ENCODE measurements around the gene ZMYND15.
A peak's percentile ranks its signal among the peaks of the same experiment; 100 is the strongest.

ZMYND15 gene

GRCh38 chr17:4788159-4788806, 48.6 kb downstream of the ZMYND15 start:
- DNase-seq, result no peak

GRCh38 chr17:4788807-4789700, 49.4 kb downstream of the ZMYND15 start, which contains the start of gene GLTPD2:
Gene GLTPD2 (plus strand): TSS chr17:4788964. CDS start chr17:4789012, 48 bp downstream.
- no peak for DNase-seq

- no peak for DNase-seq
These were observed 50.0 kb downstream of the ZMYND15 start for GRCh38 chr17:4789701-4789950.

- peak; percentile 80 to 85 for DNase-seq
These were observed 50.5 kb downstream of the ZMYND15 start for GRCh38 chr17:4789951-4790704.

DNA sequence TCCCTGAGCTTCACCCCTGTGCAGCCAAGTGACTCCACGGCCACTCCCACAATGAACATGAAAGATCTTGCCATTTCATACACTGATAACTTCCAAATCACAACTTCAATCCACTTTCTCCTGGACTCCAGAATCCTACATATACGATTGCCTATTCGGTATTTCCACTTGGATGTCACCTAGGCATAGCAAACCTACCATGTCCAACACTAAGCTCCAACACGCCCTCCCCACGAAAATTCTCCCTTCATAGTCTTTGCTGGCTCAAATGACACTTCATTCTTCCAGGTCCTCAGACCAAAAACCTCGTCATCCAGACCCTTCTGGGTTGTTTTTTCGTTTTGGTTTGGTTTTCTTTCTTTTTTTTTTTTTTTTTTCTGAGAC, 51.1 kb downstream of the ZMYND15 start:
- DNase-seq, result no peak

DNA sequence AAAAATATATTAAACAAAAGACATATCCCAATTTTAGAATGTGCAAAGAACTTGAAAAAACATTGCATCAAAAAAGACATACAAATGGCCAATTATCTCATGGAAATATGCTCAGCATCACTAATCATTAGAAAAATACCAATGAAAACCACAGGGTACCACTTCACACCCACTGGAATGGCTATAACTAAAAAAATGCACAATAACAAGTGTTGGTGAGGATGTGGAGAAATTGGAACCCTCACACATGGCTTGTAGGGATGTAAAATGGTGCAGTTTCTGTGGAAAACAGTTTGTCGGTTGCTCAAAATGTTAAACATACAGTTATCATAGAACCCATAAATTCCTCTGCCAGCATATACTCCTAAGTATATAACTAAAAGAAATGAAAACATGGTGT, 55.5 kb downstream of the ZMYND15 start:
- DNase-seq, result no peak
